SK-N-SH treated with all-trans-retinoic acid at 6 μM for 48 hours (cell line): ENCODE measurements around the gene ARHGAP22.

Experiments
- ARNTL ChIP-seq: fragments of 450-650 bp; formaldehyde crosslinking; IDR thresholded peaks from 2 replicates; pipeline ENCODE4 v1.5.0; 2020; ENCODE audit warnings: low read depth, mild to moderate bottlenecking, moderate library complexity, borderline replicate concordance
- BACH2 ChIP-seq: fragments of 250-450 bp; sonication (Bioruptor Pico); IDR thresholded peaks from 2 replicates; pipeline ENCODE4 v1.9.0; 2021; ENCODE audit warnings: mild to moderate bottlenecking, borderline replicate concordance
- CREB5 ChIP-seq: fragments of 250-450 bp; sonication (Bioruptor Pico); IDR thresholded peaks from 2 replicates; pipeline ENCODE4 v1.5.1; 2020; ENCODE audit warnings: low read depth, mild to moderate bottlenecking, moderate library complexity
- CSRNP3 ChIP-seq: fragments of 250-450 bp; sonication (Bioruptor Pico); IDR thresholded peaks from 2 replicates; pipeline ENCODE4 v1.5.1; 2021; ENCODE audit warnings: mild to moderate bottlenecking, moderate library complexity
- OSR1 ChIP-seq: fragments of 250-450 bp; sonication (Bioruptor Pico); IDR thresholded peaks from 2 replicates; pipeline ENCODE4 v1.8.0; 2022; ENCODE audit warnings: moderate library complexity, mild to moderate bottlenecking, inconsistent platforms
- RARB ChIP-seq: fragments of 250-450 bp; sonication (Bioruptor Pico); IDR thresholded peaks from 2 replicates; pipeline ENCODE4 v1.8.0; 2021; ENCODE audit warnings: mild to moderate bottlenecking, moderate library complexity
- TCF4 ChIP-seq: fragments of 250-450 bp; sonication (Bioruptor Pico); IDR thresholded peaks from 2 replicates; pipeline ENCODE4 v1.8.0; 2021; ENCODE audit warnings: mild to moderate bottlenecking, moderate library complexity, borderline replicate concordance
- TOX ChIP-seq: fragments of 250-450 bp; sonication (Bioruptor Pico); IDR thresholded peaks from 2 replicates; pipeline ENCODE4 v1.8.0; 2021; ENCODE audit warnings: mild to moderate bottlenecking, moderate library complexity, borderline replicate concordance
- TSHZ2 ChIP-seq: fragments of 250-450 bp; sonication (Bioruptor Pico); IDR thresholded peaks from 2 replicates; pipeline ENCODE4 v1.5.0; 2020; ENCODE audit warnings: mild to moderate bottlenecking, moderate library complexity
- ZFP30 ChIP-seq: fragments of 450-650 bp; formaldehyde crosslinking; IDR thresholded peaks from 2 replicates; pipeline ENCODE4 v1.5.0; 2022; ENCODE audit warnings: mild to moderate bottlenecking, moderate library complexity
- ZNF70 ChIP-seq: fragments of 450-650 bp; formaldehyde crosslinking; IDR thresholded peaks from 2 replicates; pipeline ENCODE4 v1.5.0; 2020; ENCODE audit warnings: mild to moderate bottlenecking, moderate library complexity
- TF ChIP-seq, protein P1 (sequence below): fragments of 250-450 bp; sonication (Bioruptor Pico); IDR thresholded peaks from 2 replicates; pipeline ENCODE4 v1.8.0; 2020; ENCODE audit warnings: mild to moderate bottlenecking, moderate library complexity, borderline replicate concordance

DNA sequence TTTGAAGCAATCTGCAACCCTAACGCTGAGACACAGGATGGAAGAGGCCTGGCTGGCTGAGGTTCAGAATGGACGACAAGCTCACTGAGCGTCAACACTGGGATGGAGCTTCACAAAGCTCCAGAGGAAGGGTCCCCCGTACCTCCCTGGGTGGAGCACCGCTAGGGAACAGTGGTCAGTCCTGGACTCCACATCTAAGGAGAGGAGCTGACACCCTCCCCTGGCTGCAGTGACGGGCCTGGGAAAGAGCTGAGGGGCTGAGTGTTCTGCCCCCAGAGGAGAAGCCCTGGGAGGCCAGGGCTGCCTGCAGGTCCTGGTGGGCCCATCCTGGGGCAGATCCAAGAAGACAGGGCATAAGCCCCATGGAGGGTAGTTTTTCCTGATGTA lies 146.2 kb downstream of the ARHGAP22 start:
- no peak for TF ChIP-seq ZFP30 (CRISPR knock-in tag)
- TF ChIP-seq, protein P1, sequence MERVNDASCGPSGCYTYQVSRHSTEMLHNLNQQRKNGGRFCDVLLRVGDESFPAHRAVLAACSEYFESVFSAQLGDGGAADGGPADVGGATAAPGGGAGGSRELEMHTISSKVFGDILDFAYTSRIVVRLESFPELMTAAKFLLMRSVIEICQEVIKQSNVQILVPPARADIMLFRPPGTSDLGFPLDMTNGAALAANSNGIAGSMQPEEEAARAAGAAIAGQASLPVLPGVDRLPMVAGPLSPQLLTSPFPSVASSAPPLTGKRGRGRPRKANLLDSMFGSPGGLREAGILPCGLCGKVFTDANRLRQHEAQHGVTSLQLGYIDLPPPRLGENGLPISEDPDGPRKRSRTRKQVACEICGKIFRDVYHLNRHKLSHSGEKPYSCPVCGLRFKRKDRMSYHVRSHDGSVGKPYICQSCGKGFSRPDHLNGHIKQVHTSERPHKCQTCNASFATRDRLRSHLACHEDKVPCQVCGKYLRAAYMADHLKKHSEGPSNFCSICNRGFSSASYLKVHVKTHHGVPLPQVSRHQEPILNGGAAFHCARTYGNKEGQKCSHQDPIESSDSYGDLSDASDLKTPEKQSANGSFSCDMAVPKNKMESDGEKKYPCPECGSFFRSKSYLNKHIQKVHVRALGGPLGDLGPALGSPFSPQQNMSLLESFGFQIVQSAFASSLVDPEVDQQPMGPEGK (CRISPR knock-in tag), result no peak
- no peak for TF ChIP-seq RARB (CRISPR knock-in tag)
- TF ChIP-seq TOX, result no peak
- no peak for TF ChIP-seq CREB5
- no peak for TF ChIP-seq CSRNP3 (CRISPR knock-in tag)
- TF ChIP-seq ZNF70 (CRISPR knock-in tag), result no peak
- TF ChIP-seq BACH2 (CRISPR knock-in tag), result no peak
- no peak for TF ChIP-seq OSR1 (CRISPR knock-in tag)
- TF ChIP-seq ARNTL (CRISPR knock-in tag), result no peak
- no peak for TF ChIP-seq TCF4
- no peak for TF ChIP-seq TSHZ2 (CRISPR knock-in tag)
